ENCODE data around the gene S100A6. TPM values are rescaled to one million over a fixed set of nuclear protein-coding genes. Genes with fewer than 3 reads are reported as not detected.
A peak's percentile ranks its signal among the peaks of the same experiment; 100 is the strongest.

S100A6 gene
- total RNA-seq, 4 donors from 2014 or later: 135 to 264 (median 241) TPM

GRCh38 chr1:153572569-153573015 is 36.8 kb upstream of the S100A6 start:
- 2% methylated on average over 3 of the region's 3 CpGs for WGBS
- no peak overlapping the region for H3K4me3 ChIP-seq
- H3K27ac ChIP-seq: peak overlapping the region; percentile 64
- H3K9me3 ChIP-seq: no peaks in the 10 kb centered on the region
- no peak for DNase-seq (ENCODE audit: low spot score in 2 of 2)
- peaks cover 36% of the 10 kb centered on the region for H3K4me1 ChIP-seq
- TF ChIP-seq POLR2AphosphoS5 (IDR thresholded peaks at IDR 0.05): peak in 2 of 3 donors; percentile 24 to 60
- no peak for TF ChIP-seq EP300 (IDR thresholded peaks at IDR 0.05)
- TF ChIP-seq, protein P1, sequence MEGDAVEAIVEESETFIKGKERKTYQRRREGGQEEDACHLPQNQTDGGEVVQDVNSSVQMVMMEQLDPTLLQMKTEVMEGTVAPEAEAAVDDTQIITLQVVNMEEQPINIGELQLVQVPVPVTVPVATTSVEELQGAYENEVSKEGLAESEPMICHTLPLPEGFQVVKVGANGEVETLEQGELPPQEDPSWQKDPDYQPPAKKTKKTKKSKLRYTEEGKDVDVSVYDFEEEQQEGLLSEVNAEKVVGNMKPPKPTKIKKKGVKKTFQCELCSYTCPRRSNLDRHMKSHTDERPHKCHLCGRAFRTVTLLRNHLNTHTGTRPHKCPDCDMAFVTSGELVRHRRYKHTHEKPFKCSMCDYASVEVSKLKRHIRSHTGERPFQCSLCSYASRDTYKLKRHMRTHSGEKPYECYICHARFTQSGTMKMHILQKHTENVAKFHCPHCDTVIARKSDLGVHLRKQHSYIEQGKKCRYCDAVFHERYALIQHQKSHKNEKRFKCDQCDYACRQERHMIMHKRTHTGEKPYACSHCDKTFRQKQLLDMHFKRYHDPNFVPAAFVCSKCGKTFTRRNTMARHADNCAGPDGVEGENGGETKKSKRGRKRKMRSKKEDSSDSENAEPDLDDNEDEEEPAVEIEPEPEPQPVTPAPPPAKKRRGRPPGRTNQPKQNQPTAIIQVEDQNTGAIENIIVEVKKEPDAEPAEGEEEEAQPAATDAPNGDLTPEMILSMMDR (IDR thresholded peaks at IDR 0.05): peak; percentile 67 to 81
- TF ChIP-seq POLR2A (IDR thresholded peaks at IDR 0.05): no peak
- H3K27me3 ChIP-seq: no peaks in the 10 kb centered on the region
- no peaks in the 10 kb centered on the region for H3K36me3 ChIP-seq

GRCh38 chr1:153571706-153572105 is 35.9 kb upstream of the S100A6 start:
- Histone ChIP-seq H3K4me1 (peaks cover 41% of the 10 kb centered on the region), H3K27me3 (no peaks in the 10 kb centered on the region), H3K9me3 (no peaks in the 10 kb centered on the region), H3K4me3 (no peak overlapping the region), H3K27ac (peak overlapping the region; percentile 64), H3K36me3 (no peaks in the 10 kb centered on the region)
- 71% methylated on average over 7 of the region's 7 CpGs for WGBS
- DNase-seq (ENCODE audit: low spot score in 2 of 2): no peak
- TF ChIP-seq POLR2A (IDR thresholded peaks at IDR 0.05): no peak
- no peak for TF ChIP-seq EP300 (IDR thresholded peaks at IDR 0.05)
- TF ChIP-seq, protein P1 (IDR thresholded peaks at IDR 0.05): no peak
- no peak for TF ChIP-seq POLR2AphosphoS5 (IDR thresholded peaks at IDR 0.05)

- H3K9me3 ChIP-seq: no peaks in the 10 kb centered on the region
- TF ChIP-seq, protein P1 (IDR thresholded peaks at IDR 0.05): no peak
- TF ChIP-seq POLR2AphosphoS5 (IDR thresholded peaks at IDR 0.05) (no peak), POLR2A (IDR thresholded peaks at IDR 0.05) (no peak), EP300 (IDR thresholded peaks at IDR 0.05) (no peak)
- DNase-seq (ENCODE audit: low spot score in 2 of 2): no peak
- 81% methylated on average over 5 of the region's 5 CpGs for WGBS
- no peaks in the 10 kb centered on the region for H3K36me3 ChIP-seq
- H3K27me3 ChIP-seq: no peaks in the 10 kb centered on the region
- no peak overlapping the region for H3K4me3 ChIP-seq
- no peak overlapping the region for H3K27ac ChIP-seq
- H3K4me1 ChIP-seq: peaks cover 50% of the 10 kb centered on the region
These were observed 35.1 kb upstream of the S100A6 start for GRCh38 chr1:153570874-153571273.

GRCh38 chr1:153569465-153569864 is 33.7 kb upstream of the S100A6 start:
- peaks cover 61% of the 10 kb centered on the region for H3K4me1 ChIP-seq
- no peak for DNase-seq (ENCODE audit: low spot score in 2 of 2)
- H3K27ac ChIP-seq: no peak overlapping the region
- no peaks in the 10 kb centered on the region for H3K36me3 ChIP-seq
- H3K27me3 ChIP-seq: no peaks in the 10 kb centered on the region
- WGBS: 84% methylated on average over 8 of the region's 8 CpGs
- TF ChIP-seq, protein P1 (IDR thresholded peaks at IDR 0.05): no peak
- TF ChIP-seq POLR2AphosphoS5 (IDR thresholded peaks at IDR 0.05) (no peak), EP300 (IDR thresholded peaks at IDR 0.05) (no peak), POLR2A (IDR thresholded peaks at IDR 0.05) (no peak)
- H3K4me3 ChIP-seq: no peak overlapping the region
- H3K9me3 ChIP-seq: no peaks in the 10 kb centered on the region

GRCh38 chr1:153568367-153569099 is 32.7 kb upstream of the S100A6 start:
- no peaks in the 10 kb centered on the region for H3K36me3 ChIP-seq
- peak; percentile 96 to 97 for DNase-seq (ENCODE audit: low spot score in 2 of 2)
- no peaks in the 10 kb centered on the region for H3K9me3 ChIP-seq
- peak overlapping the region; percentile 37 for H3K4me3 ChIP-seq
- peaks cover 70% of the 10 kb centered on the region for H3K4me1 ChIP-seq
- 7% methylated on average over 18 of the region's 25 CpGs for WGBS
- TF ChIP-seq, protein P1 (IDR thresholded peaks at IDR 0.05): peak; percentile 97 to 99
- TF ChIP-seq POLR2AphosphoS5 (IDR thresholded peaks at IDR 0.05): peak in 1 of 3 donors; percentile 85
- no peak for TF ChIP-seq EP300 (IDR thresholded peaks at IDR 0.05)
- TF ChIP-seq POLR2A (IDR thresholded peaks at IDR 0.05): peak in 1 of 2 donors; percentile 33
- no peaks in the 10 kb centered on the region for H3K27me3 ChIP-seq
- H3K27ac ChIP-seq: peak overlapping the region; percentile 99

All from suprapubic skin (tissue), 4 donors.